GM23338 (cell line): ENCODE results near the gene ABCA1. TPM values are rescaled to one million over a fixed set of nuclear protein-coding genes. Genes with fewer than 3 reads are reported as not detected.

ENCODE experiments used
- ATAC-seq: fragments of 200-7000 bp; cut with Tn5 transposase; 3 replicates; pipeline ENCODE4 v1.9.1; 2020
- DNase-seq: peaks from one replicate; pipeline ENCODE4 v3.0.0-alpha.2; 2015; ENCODE audit warnings: low spot score
- H2AFZ ChIP-seq: fragments of 200-600 bp; sonication (generic); 2 replicates; pipeline ENCODE4 v1.8.0; 2016; ENCODE audit warnings: antibody characterized with exemption, mild to moderate bottlenecking, moderate library complexity
- H3F3A ChIP-seq: fragments of 200-600 bp; sonication (generic); replicated peaks from 2 replicates; pipeline ENCODE4 v1.8.0; 2017; ENCODE audit warnings: antibody characterized with exemption, mixed run types, low read depth
- H3K27ac ChIP-seq: fragments of 200-600 bp; sonication (generic); 2 replicates; pipeline ENCODE4 v1.6.1; 2016; ENCODE audit warnings: low read depth
- H3K27me3 ChIP-seq: fragments of 200-600 bp; sonication (generic); 2 replicates; pipeline ENCODE4 v1.8.0; 2016; ENCODE audit warnings: mild to moderate bottlenecking, mixed run types, moderate library complexity; ENCODE audit not compliant: insufficient read depth
- H3K36me3 ChIP-seq: fragments of 200-600 bp; sonication (generic); 2 replicates; pipeline ENCODE4 v1.8.0; 2016; ENCODE audit warnings: mild to moderate bottlenecking; ENCODE audit not compliant: insufficient read depth
- H3K4me1 ChIP-seq: fragments of 200-600 bp; sonication (generic); 2 replicates; pipeline ENCODE4 v1.8.0; 2016; ENCODE audit warnings: mild to moderate bottlenecking, moderate library complexity; ENCODE audit not compliant: insufficient read depth
- H3K4me2 ChIP-seq: fragments of 200-600 bp; sonication (generic); 2 replicates; pipeline ENCODE4 v1.7.1; 2017; ENCODE audit warnings: mixed run types
- H3K4me3 ChIP-seq: fragments of 200-600 bp; sonication (generic); 2 replicates; pipeline ENCODE4 v1.6.1; 2016; ENCODE audit warnings: mixed run types
- H3K79me2 ChIP-seq: fragments of 200-600 bp; sonication (generic); replicated peaks from 2 replicates; pipeline ENCODE4 v1.8.0; 2017; ENCODE audit warnings: mild to moderate bottlenecking; ENCODE audit not compliant: insufficient read depth
- H3K9me2 ChIP-seq: fragments of 200-600 bp; sonication (generic); 2 replicates; pipeline ENCODE4 v1.8.0; 2017; ENCODE audit not compliant: insufficient read depth
- H4K20me1 ChIP-seq: fragments of 200-600 bp; sonication (generic); replicated peaks from 2 replicates; pipeline ENCODE4 v1.8.0; 2017; ENCODE audit warnings: mild to moderate bottlenecking; ENCODE audit not compliant: insufficient read depth
- H3K27ac Mint-ChIP-seq: 2 replicates; pipeline ENCODE4 v1.8.0; 2020; ENCODE audit warnings: inconsistent platforms, mild to moderate bottlenecking, moderate library complexity, mixed read lengths
- H3K27me3 Mint-ChIP-seq: 3 replicates; pipeline ENCODE4 v1.8.0; 2022; ENCODE audit warnings: low read depth, mild to moderate bottlenecking, moderate library complexity, mixed read lengths, inconsistent platforms; ENCODE audit not compliant: insufficient read depth, poor library complexity
- H3K36me3 Mint-ChIP-seq: 3 replicates; pipeline ENCODE4 v1.8.0; 2021; ENCODE audit warnings: low read depth, mild to moderate bottlenecking, inconsistent platforms, moderate library complexity, mixed read lengths
- H3K4me1 Mint-ChIP-seq: 3 replicates; pipeline ENCODE4 v1.8.0; 2020; ENCODE audit warnings: mild to moderate bottlenecking, inconsistent platforms, mixed read lengths
- H3K4me3 Mint-ChIP-seq: 3 replicates; pipeline ENCODE4 v1.8.0; 2021; ENCODE audit warnings: moderate library complexity, mild to moderate bottlenecking, inconsistent platforms, mixed read lengths
- H3K9me3 Mint-ChIP-seq: 3 replicates; pipeline ENCODE4 v1.8.0; 2020; ENCODE audit warnings: moderate library complexity, mild to moderate bottlenecking, inconsistent platforms, mixed read lengths
- CREB1 ChIP-seq: fragments of 250-450 bp; sonication (Bioruptor Pico); IDR thresholded peaks from 2 replicates; pipeline ENCODE4 v1.5.0; 2020; ENCODE audit warnings: low read depth, mild to moderate bottlenecking, moderate library complexity
- EZH2 ChIP-seq: fragments of 200-600 bp; sonication (generic); IDR thresholded peaks from one replicate; pipeline ENCODE4 v1.8.0; 2017; ENCODE audit warnings: antibody characterized with exemption, mild to moderate bottlenecking, low read depth; ENCODE audit not compliant: unreplicated experiment
- EZH2phosphoT487 ChIP-seq: fragments of 200-600 bp; sonication (generic); IDR thresholded peaks from one replicate; pipeline ENCODE4 v1.8.1; 2018; ENCODE audit warnings: antibody characterized with exemption; ENCODE audit not compliant: unreplicated experiment
- JUNB ChIP-seq: IDR thresholded peaks from one replicate; pipeline ENCODE4 v1.6.1; 2016; ENCODE audit warnings: antibody characterized with exemption; ENCODE audit not compliant: unreplicated experiment
- NANOG ChIP-seq: IDR thresholded peaks from 2 replicates; pipeline ENCODE4 v1.6.1; 2016; ENCODE audit warnings: antibody characterized with exemption, borderline replicate concordance
- POLR2AphosphoS5 ChIP-seq: IDR thresholded peaks from 2 replicates; pipeline ENCODE4 v1.6.1; 2016; ENCODE audit warnings: antibody characterized with exemption, low read depth
- REST ChIP-seq: IDR thresholded peaks from one replicate; pipeline ENCODE4 v1.6.1; 2018; ENCODE audit warnings: antibody characterized with exemption; ENCODE audit not compliant: unreplicated experiment
- STAT1 ChIP-seq: IDR thresholded peaks from one replicate; pipeline ENCODE4 v1.6.1; 2016; ENCODE audit warnings: antibody characterized with exemption; ENCODE audit not compliant: unreplicated experiment
- ZNF114 ChIP-seq: fragments of 250-450 bp; sonication (Bioruptor Pico); IDR thresholded peaks from 2 replicates; pipeline ENCODE4 v1.5.0; 2020; ENCODE audit warnings: mild to moderate bottlenecking, moderate library complexity
- ZNF331 ChIP-seq: fragments of 250-450 bp; sonication (Bioruptor Pico); IDR thresholded peaks from 2 replicates; pipeline ENCODE4 v1.5.0; 2020; ENCODE audit warnings: low read depth, mild to moderate bottlenecking, moderate library complexity
- polyA plus RNA-seq: library from polyadenylated mRNA; unstranded; fragments of >200 nt; fragmentation: Nextera tagmentation; extraction: Ambion mirVana; gene quantifications from 2 replicates; pipeline ENCODE4 v1.2.1, GENCODE V29; 2016
- total RNA-seq: library from RNA; depleted of rRNA; stranded (reverse); fragments of >200 nt; shearing (Covaris generic); gene quantifications from 2 replicates; pipeline ENCODE4 v1.2.3, GENCODE V29; 2014
- TF ChIP-seq, protein P1 (sequence below): IDR thresholded peaks from 2 replicates; pipeline ENCODE4 v1.6.1; 2016; ENCODE audit warnings: antibody characterized with exemption
- TF ChIP-seq, protein P2 (sequence below), 2 experiments: fragments of 200-600 bp in 1 of 2; sonication (generic) in 1 of 2; conservative IDR thresholded peaks; 2 replicates each; pipeline versions ENCODE4 v1.5.1 to v1.6.1; 2016 to 2017; ENCODE audit warnings: antibody characterized with exemption in 2 of 2, low read depth in 2 of 2, mild to moderate bottlenecking in 2 of 2, moderate library complexity in 1 of 2
- TF ChIP-seq, protein P3 (sequence below): fragments of 250-450 bp; sonication (Bioruptor Pico); IDR thresholded peaks from 2 replicates; pipeline ENCODE4 v1.5.0; 2020; ENCODE audit warnings: mild to moderate bottlenecking, moderate library complexity

ABCA1 gene
- total and polyA plus RNA-seq, 2 experiments from 2014 or later = 1.4 to 2.8 TPM

GRCh38 chr9:104934691-104935500 is 6.9 kb upstream of the ABCA1 start:
- no peak for TF ChIP-seq ZNF114 (CRISPR knock-in tag)
- TF ChIP-seq, protein P1, sequence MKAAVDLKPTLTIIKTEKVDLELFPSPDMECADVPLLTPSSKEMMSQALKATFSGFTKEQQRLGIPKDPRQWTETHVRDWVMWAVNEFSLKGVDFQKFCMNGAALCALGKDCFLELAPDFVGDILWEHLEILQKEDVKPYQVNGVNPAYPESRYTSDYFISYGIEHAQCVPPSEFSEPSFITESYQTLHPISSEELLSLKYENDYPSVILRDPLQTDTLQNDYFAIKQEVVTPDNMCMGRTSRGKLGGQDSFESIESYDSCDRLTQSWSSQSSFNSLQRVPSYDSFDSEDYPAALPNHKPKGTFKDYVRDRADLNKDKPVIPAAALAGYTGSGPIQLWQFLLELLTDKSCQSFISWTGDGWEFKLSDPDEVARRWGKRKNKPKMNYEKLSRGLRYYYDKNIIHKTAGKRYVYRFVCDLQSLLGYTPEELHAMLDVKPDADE = no peak
- TF ChIP-seq NANOG = no peak
- no peak for TF ChIP-seq JUNB
- no peak for TF ChIP-seq REST
- TF ChIP-seq POLR2AphosphoS5 = no peak
- no peak for TF ChIP-seq ZNF331 (CRISPR knock-in tag)
- TF ChIP-seq STAT1 = no peak
- TF ChIP-seq EZH2 = no peak
- no peak for TF ChIP-seq CREB1 (CRISPR knock-in tag)
- TF ChIP-seq, protein P2, sequence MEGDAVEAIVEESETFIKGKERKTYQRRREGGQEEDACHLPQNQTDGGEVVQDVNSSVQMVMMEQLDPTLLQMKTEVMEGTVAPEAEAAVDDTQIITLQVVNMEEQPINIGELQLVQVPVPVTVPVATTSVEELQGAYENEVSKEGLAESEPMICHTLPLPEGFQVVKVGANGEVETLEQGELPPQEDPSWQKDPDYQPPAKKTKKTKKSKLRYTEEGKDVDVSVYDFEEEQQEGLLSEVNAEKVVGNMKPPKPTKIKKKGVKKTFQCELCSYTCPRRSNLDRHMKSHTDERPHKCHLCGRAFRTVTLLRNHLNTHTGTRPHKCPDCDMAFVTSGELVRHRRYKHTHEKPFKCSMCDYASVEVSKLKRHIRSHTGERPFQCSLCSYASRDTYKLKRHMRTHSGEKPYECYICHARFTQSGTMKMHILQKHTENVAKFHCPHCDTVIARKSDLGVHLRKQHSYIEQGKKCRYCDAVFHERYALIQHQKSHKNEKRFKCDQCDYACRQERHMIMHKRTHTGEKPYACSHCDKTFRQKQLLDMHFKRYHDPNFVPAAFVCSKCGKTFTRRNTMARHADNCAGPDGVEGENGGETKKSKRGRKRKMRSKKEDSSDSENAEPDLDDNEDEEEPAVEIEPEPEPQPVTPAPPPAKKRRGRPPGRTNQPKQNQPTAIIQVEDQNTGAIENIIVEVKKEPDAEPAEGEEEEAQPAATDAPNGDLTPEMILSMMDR (conservative IDR thresholded peaks at IDR 0.05; ENCODE audit: low read depth in 2 of 2) = no peak
- TF ChIP-seq, protein P3, sequence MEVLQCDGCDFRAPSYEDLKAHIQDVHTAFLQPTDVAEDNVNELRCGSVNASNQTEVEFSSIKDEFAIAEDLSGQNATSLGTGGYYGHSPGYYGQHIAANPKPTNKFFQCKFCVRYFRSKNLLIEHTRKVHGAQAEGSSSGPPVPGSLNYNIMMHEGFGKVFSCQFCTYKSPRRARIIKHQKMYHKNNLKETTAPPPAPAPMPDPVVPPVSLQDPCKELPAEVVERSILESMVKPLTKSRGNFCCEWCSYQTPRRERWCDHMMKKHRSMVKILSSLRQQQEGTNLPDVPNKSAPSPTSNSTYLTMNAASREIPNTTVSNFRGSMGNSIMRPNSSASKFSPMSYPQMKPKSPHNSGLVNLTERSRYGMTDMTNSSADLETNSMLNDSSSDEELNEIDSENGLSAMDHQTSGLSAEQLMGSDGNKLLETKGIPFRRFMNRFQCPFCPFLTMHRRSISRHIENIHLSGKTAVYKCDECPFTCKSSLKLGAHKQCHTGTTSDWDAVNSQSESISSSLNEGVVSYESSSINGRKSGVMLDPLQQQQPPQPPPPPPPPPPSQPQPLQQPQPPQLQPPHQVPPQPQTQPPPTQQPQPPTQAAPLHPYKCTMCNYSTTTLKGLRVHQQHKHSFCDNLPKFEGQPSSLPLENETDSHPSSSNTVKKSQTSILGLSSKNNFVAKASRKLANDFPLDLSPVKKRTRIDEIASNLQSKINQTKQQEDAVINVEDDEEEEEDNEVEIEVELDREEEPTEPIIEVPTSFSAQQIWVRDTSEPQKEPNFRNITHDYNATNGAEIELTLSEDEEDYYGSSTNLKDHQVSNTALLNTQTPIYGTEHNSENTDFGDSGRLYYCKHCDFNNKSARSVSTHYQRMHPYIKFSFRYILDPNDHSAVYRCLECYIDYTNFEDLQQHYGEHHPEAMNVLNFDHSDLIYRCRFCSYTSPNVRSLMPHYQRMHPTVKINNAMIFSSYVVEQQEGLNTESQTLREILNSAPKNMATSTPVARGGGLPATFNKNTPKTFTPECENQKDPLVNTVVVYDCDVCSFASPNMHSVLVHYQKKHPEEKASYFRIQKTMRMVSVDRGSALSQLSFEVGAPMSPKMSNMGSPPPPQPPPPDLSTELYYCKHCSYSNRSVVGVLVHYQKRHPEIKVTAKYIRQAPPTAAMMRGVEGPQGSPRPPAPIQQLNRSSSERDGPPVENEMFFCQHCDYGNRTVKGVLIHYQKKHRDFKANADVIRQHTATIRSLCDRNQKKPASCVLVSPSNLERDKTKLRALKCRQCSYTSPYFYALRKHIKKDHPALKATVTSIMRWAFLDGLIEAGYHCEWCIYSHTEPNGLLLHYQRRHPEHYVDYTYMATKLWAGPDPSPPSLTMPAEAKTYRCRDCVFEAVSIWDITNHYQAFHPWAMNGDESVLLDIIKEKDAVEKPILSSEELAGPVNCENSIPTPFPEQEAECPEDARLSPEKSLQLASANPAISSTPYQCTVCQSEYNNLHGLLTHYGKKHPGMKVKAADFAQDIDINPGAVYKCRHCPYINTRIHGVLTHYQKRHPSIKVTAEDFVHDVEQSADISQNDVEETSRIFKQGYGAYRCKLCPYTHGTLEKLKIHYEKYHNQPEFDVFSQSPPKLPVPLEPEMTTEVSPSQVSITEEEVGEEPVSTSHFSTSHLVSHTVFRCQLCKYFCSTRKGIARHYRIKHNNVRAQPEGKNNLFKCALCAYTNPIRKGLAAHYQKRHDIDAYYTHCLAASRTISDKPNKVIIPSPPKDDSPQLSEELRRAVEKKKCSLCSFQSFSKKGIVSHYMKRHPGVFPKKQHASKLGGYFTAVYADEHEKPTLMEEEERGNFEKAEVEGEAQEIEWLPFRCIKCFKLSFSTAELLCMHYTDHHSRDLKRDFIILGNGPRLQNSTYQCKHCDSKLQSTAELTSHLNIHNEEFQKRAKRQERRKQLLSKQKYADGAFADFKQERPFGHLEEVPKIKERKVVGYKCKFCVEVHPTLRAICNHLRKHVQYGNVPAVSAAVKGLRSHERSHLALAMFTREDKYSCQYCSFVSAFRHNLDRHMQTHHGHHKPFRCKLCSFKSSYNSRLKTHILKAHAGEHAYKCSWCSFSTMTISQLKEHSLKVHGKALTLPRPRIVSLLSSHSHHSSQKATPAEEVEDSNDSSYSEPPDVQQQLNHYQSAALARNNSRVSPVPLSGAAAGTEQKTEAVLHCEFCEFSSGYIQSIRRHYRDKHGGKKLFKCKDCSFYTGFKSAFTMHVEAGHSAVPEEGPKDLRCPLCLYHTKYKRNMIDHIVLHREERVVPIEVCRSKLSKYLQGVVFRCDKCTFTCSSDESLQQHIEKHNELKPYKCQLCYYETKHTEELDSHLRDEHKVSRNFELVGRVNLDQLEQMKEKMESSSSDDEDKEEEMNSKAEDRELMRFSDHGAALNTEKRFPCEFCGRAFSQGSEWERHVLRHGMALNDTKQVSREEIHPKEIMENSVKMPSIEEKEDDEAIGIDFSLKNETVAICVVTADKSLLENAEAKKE (CRISPR knock-in tag) = no peak
- no peak for TF ChIP-seq EZH2phosphoT487
- H3K27ac ChIP-seq = no peak overlapping the region
- 0 out of 2 replicates have a peak overlapping the region, but pooled peaks have one; percentile 33 for H3K27ac Mint-ChIP-seq

More at GRCh38 chr9:104934691-104935500, 6.9 kb upstream of the ABCA1 start:
- Histone ChIP-seq H2AFZ (peak overlapping the region; percentile 43; the same call in 1 of the 2 replicates), H4K20me1 (no peaks in the 10 kb centered on the region), H3K4me1 (peaks cover 27% of the 10 kb centered on the region), H3K9me2 (0 out of 2 replicates have a peak, but pooled peaks cover 3% of the 10 kb centered on the region), H3K27me3 (no peaks in the 10 kb centered on the region), H3F3A (no peaks in the 10 kb centered on the region), H3K79me2 (no peaks in the 10 kb centered on the region), H3K4me2 (peak overlapping the region; percentile 41), H3K36me3 (no peaks in the 10 kb centered on the region), H3K4me3 (no peak overlapping the region)
- peaks cover 8% of the 10 kb centered on the region for H3K27me3 Mint-ChIP-seq
- no peaks in the 10 kb centered on the region for H3K9me3 Mint-ChIP-seq
- H3K4me3 Mint-ChIP-seq = no peak overlapping the region
- no peak for ATAC-seq
- H3K36me3 Mint-ChIP-seq = no peaks in the 10 kb centered on the region
- H3K4me1 Mint-ChIP-seq = peaks cover 33% of the 10 kb centered on the region
- no peak for DNase-seq
